GM23248 (cell line): ENCODE data around the gene DPCD. TPM values are rescaled to one million over a fixed set of nuclear protein-coding genes. Genes with fewer than 3 reads are reported as not detected.

ENCODE experiments used
- DNase-seq: peaks from one replicate; pipeline ENCODE4 v3.0.0-alpha.2; 2015
- H2AFZ ChIP-seq: fragments of 200-600 bp; sonication (generic); 2 replicates; pipeline ENCODE4 v1.6.1; 2016; ENCODE audit warnings: antibody characterized with exemption
- H3F3A ChIP-seq: fragments of 200-600 bp; sonication (generic); 2 replicates; pipeline ENCODE4 v1.6.1; 2016; ENCODE audit warnings: mild to moderate bottlenecking, antibody characterized with exemption, mixed run types; ENCODE audit not compliant: insufficient read depth
- H3K27ac ChIP-seq: fragments of 200-600 bp; sonication (generic); 2 replicates; pipeline ENCODE4 v1.5.1; 2016; ENCODE audit warnings: mild to moderate bottlenecking
- H3K27me3 ChIP-seq: fragments of 200-600 bp; sonication (generic); replicated peaks from 2 replicates; pipeline ENCODE4 v1.6.1; 2016; ENCODE audit warnings: mild to moderate bottlenecking; ENCODE audit not compliant: insufficient read depth
- H3K36me3 ChIP-seq: fragments of 200-600 bp; sonication (generic); 2 replicates; pipeline ENCODE4 v1.6.1; 2016; ENCODE audit warnings: low read depth, mild to moderate bottlenecking
- H3K4me1 ChIP-seq: fragments of 200-600 bp; sonication (generic); 2 replicates; pipeline ENCODE4 v1.6.1; 2016; ENCODE audit warnings: mild to moderate bottlenecking; ENCODE audit not compliant: insufficient read depth
- H3K4me2 ChIP-seq: fragments of 200-600 bp; sonication (generic); one replicate; pipeline ENCODE4 v1.6.1; 2016; ENCODE audit warnings: mild to moderate bottlenecking; ENCODE audit not compliant: unreplicated experiment
- H3K4me3 ChIP-seq: fragments of 200-600 bp; sonication (generic); 2 replicates; pipeline ENCODE4 v1.5.1; 2016; ENCODE audit warnings: mild to moderate bottlenecking
- H3K79me2 ChIP-seq: fragments of 200-600 bp; sonication (generic); 2 replicates; pipeline ENCODE4 v1.6.1; 2016; ENCODE audit warnings: mild to moderate bottlenecking; ENCODE audit not compliant: insufficient read depth
- H3K9ac ChIP-seq: fragments of 200-600 bp; sonication (generic); 2 replicates; pipeline ENCODE4 v1.6.1; 2016; ENCODE audit warnings: mild to moderate bottlenecking
- H3K9me2 ChIP-seq: fragments of 200-600 bp; sonication (generic); 2 replicates; pipeline ENCODE4 v1.6.1; 2016; ENCODE audit warnings: mixed run types, mild to moderate bottlenecking, moderate library complexity; ENCODE audit not compliant: insufficient read depth
- H3K9me3 ChIP-seq: fragments of 200-600 bp; sonication (generic); one replicate; pipeline ENCODE4 v1.6.1; 2017; ENCODE audit warnings: low read depth
- H4K20me1 ChIP-seq: fragments of 200-600 bp; sonication (generic); 2 replicates; pipeline ENCODE4 v1.6.0; 2016; ENCODE audit not compliant: insufficient read depth
- EZH2 ChIP-seq: fragments of 200-600 bp; sonication (generic); IDR thresholded peaks from 2 replicates; pipeline ENCODE4 v1.6.1; 2018; ENCODE audit warnings: antibody characterized with exemption, mild to moderate bottlenecking; ENCODE audit not compliant: insufficient read depth, poor library complexity, severe bottlenecking
- EZH2phosphoT487 ChIP-seq: fragments of 200-600 bp; sonication (generic); IDR thresholded peaks from 2 replicates; pipeline ENCODE4 v1.6.1; 2018; ENCODE audit warnings: antibody characterized with exemption, moderate library complexity, mild to moderate bottlenecking, low read depth; ENCODE audit not compliant: insufficient read depth
- WGBS, 2 experiments: methylation state at CpG; one replicate each; pipeline ENCODE4 v1.1.6; 2015 to 2017; ENCODE audit warnings: low lambda C conversion rate in 2 of 2, low coverage in 1 of 2; ENCODE audit errors: missing lambda C conversion rate in 2 of 2; 5-methylcytosine and 5-hydroxymethylcytosine counted together
- in situ Hi-C: fragments of 300-500 bp; cut with MboI; formaldehyde crosslinking; loops from 2 replicates; pipeline ENCODE4 v1.15.0; 2020
- polyA plus RNA-seq: library from polyadenylated mRNA; unstranded; fragments of >200 nt; fragmentation: Nextera tagmentation; extraction: Ambion mirVana; gene quantifications from 2 replicates; pipeline ENCODE4 v1.2.1, GENCODE V29; 2016
- total RNA-seq: library from RNA; depleted of rRNA; stranded (reverse); fragments of >200 nt; shearing (Covaris generic); gene quantifications from 2 replicates; pipeline ENCODE4 v1.2.3, GENCODE V29; 2014

DPCD gene
- total and polyA plus RNA-seq, 2 experiments from 2014 or later = 57.9 to 59.9 TPM

- Histone ChIP-seq H3K4me3 (no peak overlapping the region), H4K20me1 (no peaks in the 10 kb centered on the region), H3K9me3 (no peaks in the 10 kb centered on the region), H3K27me3 (peaks cover 30% of the 10 kb centered on the region), H3K4me2 (no peak overlapping the region), H3K4me1 (no peaks in the 10 kb centered on the region), H3K9ac (no peak overlapping the region), H2AFZ (peak overlapping the region; percentile 84), H3K79me2 (no peaks in the 10 kb centered on the region), H3K36me3 (no peaks in the 10 kb centered on the region), H3F3A (no peaks in the 10 kb centered on the region), H3K27ac (no peak overlapping the region), H3K9me2 (no peaks in the 10 kb centered on the region)
- no peak for DNase-seq
- TF ChIP-seq EZH2phosphoT487 = no peak
- no peak for TF ChIP-seq EZH2
- in situ Hi-C loops = loop anchor here (10.0 kb wide), 1 partner anchor 354 kb away; no protein-coding TSS in a partner anchor
- whole genome bisulfite sequencing, 2 experiments = 3 to 9% methylated on average over 11 of the region's 11 CpGs
Measured at GRCh38 chr10:101569323-101569621, 18.8 kb upstream of the DPCD start.

GRCh38 chr10:101569622-101570427 lies 18.3 kb upstream of the DPCD start:
- WGBS, 2 experiments = 1 to 2% methylated on average over 26 to 55 of the region's 56 CpGs
- Histone ChIP-seq H3K4me3 (peak overlapping the region; percentile 70), H3K36me3 (no peaks in the 10 kb centered on the region), H3K4me1 (no peaks in the 10 kb centered on the region), H3K9me2 (no peaks in the 10 kb centered on the region), H3K27me3 (peaks cover 30% of the 10 kb centered on the region), H3F3A (no peaks in the 10 kb centered on the region), H3K79me2 (no peaks in the 10 kb centered on the region), H4K20me1 (no peaks in the 10 kb centered on the region), H2AFZ (peak overlapping the region; percentile 84), H3K4me2 (peak overlapping the region; percentile 83), H3K27ac (no peak overlapping the region), H3K9ac (peak overlapping the region; percentile 65), H3K9me3 (no peaks in the 10 kb centered on the region)
- in situ Hi-C loops = loop anchor here (10.0 kb wide), 1 partner anchor 355 kb away; no protein-coding TSS in a partner anchor
- TF ChIP-seq EZH2 (no peak), EZH2phosphoT487 (no peak)
- peak; percentile 85 for DNase-seq

GRCh38 chr10:101570428-101571270 lies 17.5 kb upstream of the DPCD start:
- H2AFZ ChIP-seq = peak overlapping the region; percentile 84
- peak overlapping the region; percentile 70 for H3K4me3 ChIP-seq
- WGBS, 2 experiments = 9 to 24% methylated on average over 22 to 37 of the region's 37 CpGs
- no peak for DNase-seq
- in situ Hi-C loops = no loop called here
- TF ChIP-seq EZH2 (no peak), EZH2phosphoT487 (no peak)
- H3K9me2 ChIP-seq = no peaks in the 10 kb centered on the region
- peaks cover 25% of the 10 kb centered on the region for H3K27me3 ChIP-seq
- peak overlapping the region; percentile 65 for H3K9ac ChIP-seq
- H3K4me1 ChIP-seq = no peaks in the 10 kb centered on the region
- no peaks in the 10 kb centered on the region for H3K36me3 ChIP-seq
- H3F3A ChIP-seq = no peaks in the 10 kb centered on the region
- no peaks in the 10 kb centered on the region for H3K9me3 ChIP-seq
- H3K79me2 ChIP-seq = no peaks in the 10 kb centered on the region
- H3K27ac ChIP-seq = no peak overlapping the region
- H4K20me1 ChIP-seq = no peaks in the 10 kb centered on the region
- H3K4me2 ChIP-seq = peak overlapping the region; percentile 83

- no peak overlapping the region for H3K4me3 ChIP-seq
- no peaks in the 10 kb centered on the region for H4K20me1 ChIP-seq
- no peaks in the 10 kb centered on the region for H3F3A ChIP-seq
- in situ Hi-C loops = no loop called here
- no peaks in the 10 kb centered on the region for H3K36me3 ChIP-seq
- no peaks in the 10 kb centered on the region for H3K4me1 ChIP-seq
- H3K27me3 ChIP-seq = peaks cover 18% of the 10 kb centered on the region
- H3K79me2 ChIP-seq = no peaks in the 10 kb centered on the region
- H3K9ac ChIP-seq = no peak overlapping the region
- no peak overlapping the region for H3K27ac ChIP-seq
- H2AFZ ChIP-seq = no peak overlapping the region; the same call in 1 of the 2 replicates
- no peak overlapping the region for H3K4me2 ChIP-seq
- 68 to 69% methylated on average over 8 of the region's 8 CpGs for WGBS, 2 experiments
- no peak for TF ChIP-seq EZH2
- no peak for TF ChIP-seq EZH2phosphoT487
- no peaks in the 10 kb centered on the region for H3K9me2 ChIP-seq
- no peaks in the 10 kb centered on the region for H3K9me3 ChIP-seq
- DNase-seq = no peak
Measured at GRCh38 chr10:101571271-101571925, 16.7 kb upstream of the DPCD start.
